ENCODE data around the gene SPAG7.
A peak's percentile ranks its signal among the peaks of the same experiment; 100 is the strongest.

SPAG7 gene, protein sequence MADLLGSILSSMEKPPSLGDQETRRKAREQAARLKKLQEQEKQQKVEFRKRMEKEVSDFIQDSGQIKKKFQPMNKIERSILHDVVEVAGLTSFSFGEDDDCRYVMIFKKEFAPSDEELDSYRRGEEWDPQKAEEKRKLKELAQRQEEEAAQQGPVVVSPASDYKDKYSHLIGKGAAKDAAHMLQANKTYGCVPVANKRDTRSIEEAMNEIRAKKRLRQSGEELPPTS

DNA sequence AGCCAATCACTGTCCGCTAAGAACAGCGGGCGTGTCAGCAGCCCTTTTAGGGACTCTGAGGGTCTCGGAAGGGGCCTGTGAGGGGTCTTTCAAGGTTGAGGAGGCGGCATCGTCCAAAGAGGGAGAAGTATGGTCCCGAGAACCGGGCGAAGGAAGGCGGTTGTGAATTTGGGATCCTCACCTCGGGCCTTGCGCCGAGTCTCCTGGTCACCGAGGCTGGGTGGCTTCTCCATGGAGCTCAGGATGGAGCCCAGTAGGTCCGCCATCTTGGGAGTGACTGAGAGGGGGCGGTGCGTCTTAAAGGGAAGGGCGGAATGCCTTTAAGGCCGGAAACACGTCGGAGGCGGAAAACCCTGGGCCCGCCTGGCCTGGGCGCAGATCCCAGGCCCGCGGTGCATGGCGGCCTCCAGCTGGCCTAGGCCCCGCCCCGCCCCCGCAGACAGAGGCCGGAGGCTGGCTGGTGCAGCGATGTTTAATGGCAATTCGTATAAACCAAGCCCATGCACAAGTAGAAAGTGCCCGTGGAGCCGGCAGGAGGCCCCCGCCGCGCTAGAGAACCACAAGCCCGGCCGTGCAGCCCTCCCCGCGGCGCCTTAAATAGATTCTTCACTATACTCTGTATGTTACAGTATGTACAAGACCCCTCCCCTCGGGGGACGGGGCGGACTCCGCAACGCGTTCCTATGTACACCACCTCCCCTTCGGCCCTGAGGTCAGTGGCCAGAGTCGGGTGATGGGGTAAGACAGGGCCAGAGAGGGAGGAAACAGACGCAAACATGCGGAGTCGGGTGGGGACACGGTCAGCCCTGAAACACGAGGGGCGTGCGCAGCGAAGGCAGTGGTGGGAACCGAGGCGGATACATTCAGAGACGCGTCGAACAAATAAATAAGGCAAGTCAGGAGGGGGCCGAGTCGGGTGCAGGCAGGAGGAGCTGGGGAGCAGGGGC, at the start of gene SPAG7:
SPAG7 (minus strand) TSS at position 279 of the 947 bp plus-strand sequence; CDS start at position 266, 13 bp downstream.
- DNase-seq, result peak; percentile 98

DNA sequence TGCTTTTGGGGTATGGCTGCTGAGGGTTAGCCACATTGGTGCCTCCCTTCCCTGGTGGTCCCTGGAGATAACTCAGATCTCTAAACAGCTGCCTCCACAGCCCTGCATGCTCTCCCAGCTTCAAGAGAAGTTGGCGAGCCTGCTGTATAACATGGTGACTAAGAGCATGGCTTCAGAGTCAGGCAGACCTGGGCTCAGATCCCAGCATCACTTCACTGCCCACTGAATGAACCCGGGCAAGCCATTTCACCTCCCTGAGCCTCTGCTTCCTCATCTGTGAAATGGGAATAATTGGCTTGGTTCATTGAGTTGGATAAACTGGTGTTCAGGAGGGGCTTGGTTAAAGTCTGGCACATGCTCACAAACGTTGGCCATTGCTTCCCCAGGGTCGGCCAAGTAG, 46.7 kb upstream of the SPAG7 start:
- DNase-seq, result no peak

DNA sequence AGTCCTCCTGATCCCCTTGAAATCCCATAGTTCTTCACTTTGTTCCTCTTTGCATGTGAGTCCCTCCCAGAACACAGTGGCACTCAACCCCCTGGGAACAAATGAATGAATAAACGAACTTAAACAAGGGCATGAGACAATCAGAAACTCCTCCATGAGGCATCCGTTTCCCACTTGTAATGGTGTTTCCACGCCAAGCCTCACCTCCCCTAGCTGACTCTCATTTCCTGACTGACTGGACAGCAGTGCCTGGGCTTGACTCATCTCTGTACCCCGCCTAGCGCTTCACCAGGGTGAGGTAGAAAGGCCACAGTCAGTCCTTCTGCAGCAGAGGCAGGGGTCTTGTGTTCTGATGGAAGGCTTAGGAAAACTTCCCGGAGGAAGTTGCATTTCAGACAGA, 44.3 kb upstream of the SPAG7 start:
- DNase-seq, result no peak

DNA sequence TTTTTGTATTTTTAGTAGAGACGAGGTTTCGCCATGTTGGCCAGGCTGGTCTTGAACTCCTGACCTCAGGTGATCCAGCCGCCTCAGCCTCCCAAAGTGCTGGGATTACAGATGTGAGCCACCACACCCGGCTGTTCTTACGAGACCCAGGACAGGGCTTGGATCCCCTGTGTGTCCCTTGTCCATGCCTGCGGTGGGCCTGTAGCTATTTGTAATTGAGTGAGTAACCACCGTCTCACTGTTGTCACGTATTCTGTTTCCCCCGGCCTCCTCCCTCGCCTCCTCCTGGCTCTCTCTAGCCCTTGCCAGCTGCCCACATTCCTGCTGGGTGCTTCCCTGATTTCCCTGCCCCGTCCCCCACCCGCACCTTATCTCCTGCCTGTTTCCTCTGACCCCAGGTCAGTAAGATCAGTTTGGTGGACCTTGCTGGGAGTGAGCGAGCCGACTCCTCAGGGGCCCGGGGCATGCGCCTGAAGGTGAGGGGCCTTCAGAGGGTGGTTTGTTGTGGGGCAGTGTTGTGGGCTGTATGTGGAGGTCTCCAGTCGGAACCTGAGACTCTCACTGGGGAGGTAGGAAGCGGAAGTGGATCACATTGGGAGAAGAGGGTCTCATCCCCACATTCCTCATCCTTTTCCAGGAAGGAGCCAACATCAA, 35.7 kb upstream of the SPAG7 start:
- no peak for DNase-seq

DNA sequence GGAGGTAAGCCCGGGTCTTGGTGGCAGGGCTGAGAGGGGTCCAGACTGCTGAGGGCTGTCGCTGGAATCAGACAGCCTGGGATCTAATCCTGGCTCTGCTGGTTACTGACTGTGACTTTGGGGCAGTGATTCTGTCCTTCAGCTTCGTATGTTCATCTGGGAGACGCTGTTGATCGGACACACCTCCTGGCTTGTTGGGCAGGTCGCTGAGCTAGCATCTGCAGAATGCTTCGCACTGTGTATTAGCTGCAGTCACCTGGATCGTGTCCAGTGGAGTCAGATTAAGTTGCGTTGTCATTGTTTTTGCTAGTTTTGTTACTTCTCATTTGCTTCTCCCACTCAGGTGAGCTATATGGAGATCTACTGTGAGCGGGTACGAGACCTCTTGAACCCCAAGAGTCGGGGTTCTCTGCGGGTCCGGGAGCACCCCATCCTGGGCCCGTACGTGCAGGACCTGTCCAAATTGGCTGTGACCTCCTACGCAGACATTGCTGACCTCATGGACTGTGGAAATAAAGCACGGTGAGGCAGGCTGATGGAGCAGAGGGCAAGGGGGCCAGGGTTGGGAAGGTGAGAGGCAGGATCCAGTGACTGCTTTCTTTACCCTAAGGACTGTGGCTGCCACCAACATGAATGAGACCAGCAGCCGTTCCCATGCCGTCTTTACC, 34.6 kb upstream of the SPAG7 start:
- DNase-seq, result no peak

DNA sequence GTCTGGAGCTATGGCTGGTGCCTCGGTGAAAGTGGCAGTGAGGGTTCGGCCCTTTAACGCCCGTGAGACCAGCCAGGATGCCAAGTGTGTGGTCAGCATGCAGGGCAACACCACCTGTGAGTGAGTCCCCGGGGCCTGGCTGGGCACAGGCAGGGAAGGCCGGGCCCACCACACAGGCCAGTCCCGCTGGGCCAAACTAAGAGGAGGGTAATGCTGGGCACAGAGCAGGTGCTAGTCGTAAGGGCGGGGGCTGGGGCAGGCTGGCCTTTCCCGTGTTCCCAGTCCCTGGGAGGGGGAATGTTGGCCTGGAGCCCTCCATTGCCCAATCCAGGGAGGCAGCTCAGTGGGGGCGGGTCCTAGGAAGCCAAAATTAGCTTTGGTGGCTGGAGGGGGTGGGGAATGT, 32.6 kb upstream of the SPAG7 start:
- no peak for DNase-seq

DNA sequence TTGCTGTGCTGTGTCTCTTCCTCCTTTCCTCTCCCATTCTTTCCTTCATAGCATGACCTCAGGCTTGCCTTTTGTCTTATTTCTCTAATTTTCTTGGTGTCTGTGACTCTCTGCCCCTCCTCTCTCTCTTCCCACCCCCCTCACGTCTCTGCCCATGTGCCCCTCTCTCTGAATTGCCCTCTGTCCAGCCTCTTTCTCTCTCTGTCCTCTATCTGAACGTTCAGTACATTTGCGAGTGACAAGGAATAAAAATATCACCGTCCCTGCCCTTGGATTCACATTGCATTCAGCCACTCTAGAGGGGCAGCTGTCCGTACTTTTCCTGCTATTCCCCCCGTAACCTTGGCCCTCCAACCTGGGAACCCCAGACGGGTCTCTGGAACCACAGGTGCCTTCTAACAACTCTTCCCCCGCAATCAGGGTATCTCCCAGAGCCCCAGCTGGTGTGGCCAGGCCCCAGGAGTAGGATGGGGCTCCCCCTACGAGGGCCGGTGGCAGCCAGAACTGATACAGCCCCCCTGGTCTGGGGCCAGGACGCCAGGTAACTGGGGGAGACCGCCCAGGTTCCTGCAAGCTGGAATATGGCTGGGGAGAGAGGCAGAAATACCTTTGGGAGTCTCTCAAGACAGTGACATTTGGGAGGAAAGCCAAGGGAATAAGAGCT, 31.9 kb upstream of the SPAG7 start:
- no peak for DNase-seq

DNA sequence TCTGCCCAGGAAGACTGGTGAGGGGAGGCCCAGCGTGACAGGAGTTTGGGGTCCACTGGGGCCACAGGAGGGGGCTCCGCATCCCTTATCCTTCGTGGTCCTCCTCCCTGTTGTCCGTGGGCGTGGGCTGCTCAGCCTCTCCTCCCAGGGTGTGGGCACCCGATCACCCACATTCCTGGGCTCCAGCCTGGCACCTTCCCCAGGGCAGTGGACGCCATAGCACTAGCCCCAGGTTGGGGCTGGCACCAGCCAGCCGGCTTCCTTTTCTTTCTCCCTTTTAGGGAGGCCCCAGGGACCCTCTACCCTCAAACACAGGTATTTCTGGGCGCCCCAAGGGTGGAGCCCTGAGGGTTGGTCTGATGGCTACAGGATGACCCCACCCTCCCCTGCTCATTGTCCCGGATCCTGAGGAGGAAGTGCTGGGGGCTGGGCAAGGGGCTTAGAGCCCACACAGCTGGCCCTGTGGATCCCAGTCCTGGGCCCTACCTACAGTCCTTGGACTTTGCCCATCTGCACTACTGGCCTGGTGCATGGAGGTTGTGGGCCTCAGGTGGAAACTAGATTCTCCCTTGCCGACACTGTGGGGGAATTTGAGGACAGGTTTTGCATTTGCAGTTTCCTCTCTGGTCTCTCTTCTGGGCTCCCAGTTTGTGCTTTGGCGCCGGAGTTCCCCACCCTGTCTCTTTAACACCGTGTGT, 31.3 kb upstream of the SPAG7 start:
- no peak for DNase-seq

DNA sequence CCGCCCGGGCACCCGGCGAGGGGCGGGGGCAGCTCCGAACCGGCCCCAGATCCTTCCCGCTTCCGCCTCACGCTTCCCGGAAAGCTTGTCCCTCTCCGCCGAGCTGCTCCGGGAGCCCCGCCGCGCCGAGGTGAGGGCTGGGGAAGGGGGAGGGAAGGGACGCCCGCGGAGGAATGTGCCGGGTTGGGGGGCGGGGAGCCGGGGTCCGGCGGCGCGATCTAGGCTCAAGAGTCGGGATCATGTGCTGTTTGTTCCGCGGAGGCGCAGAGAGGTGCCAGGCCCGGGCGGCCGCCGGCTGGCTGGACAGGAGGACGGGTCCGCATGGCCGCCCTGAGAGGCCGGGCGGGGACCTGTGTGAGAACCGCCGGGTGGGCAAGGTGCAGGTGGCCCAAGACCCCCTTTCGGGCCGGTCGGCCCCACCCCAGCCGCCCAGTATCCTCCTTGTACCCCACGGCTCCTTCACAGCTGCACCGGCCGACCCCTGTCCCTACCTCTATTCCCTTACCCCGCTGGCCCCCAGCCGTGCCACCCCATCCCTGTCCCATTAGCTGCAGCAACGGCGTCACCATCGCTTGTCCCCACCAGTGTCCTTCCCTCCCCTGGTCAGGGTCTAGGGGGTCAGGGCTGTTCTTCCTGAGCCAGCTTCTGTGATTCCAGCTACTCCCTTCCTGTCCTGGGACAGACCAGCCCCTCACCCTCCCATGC, 30.6 kb upstream of the SPAG7 start:
- no peak for DNase-seq

DNA sequence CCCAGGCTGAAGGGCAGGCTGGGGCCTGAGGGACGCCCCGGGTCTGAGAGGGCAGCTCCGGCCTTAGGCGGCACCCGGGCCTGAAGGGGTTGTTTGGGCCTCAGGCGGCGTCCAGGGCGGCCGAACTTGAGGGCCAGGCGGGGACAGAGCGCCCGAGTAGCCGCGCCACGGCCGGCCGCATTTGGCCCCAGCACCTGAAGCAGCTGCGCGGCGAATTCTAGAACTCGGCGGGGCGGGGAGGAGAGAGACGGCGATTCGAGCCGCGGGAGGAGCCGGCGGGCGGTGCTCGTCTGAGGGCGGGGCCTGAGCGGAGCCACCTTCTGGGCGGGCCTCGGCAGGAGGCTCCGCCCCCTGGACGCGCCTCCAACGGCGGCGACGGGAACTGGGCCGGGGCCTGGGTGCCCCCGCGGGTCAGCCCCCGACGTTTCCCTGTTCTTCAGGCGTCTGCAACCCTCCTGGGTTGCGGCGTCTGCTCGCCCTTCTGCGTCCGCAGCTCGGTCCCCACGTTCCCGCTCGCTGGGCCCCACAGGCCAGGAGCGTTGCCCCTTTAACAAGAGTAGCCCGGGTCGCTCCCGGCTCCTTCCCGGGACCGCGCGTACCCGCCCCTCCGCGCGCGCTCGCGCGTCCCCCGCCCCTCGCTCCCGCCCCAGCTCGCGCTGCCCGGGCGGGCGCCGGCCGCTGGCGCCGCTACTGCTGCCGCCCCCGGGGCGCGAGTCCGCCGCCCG, 29.8 kb upstream of the SPAG7 start, which contains the start of the genes INCA1 and KIF1C:
INCA1 (minus strand) TSS at position 221 of the 725 bp plus-strand sequence. CDS start 3,085 bp downstream, outside the sequence.
KIF1C (plus strand) TSS at position 649 of the 725 bp plus-strand sequence. CDS start 2,297 bp downstream, outside the sequence.
- peak; percentile 95 for DNase-seq

DNA sequence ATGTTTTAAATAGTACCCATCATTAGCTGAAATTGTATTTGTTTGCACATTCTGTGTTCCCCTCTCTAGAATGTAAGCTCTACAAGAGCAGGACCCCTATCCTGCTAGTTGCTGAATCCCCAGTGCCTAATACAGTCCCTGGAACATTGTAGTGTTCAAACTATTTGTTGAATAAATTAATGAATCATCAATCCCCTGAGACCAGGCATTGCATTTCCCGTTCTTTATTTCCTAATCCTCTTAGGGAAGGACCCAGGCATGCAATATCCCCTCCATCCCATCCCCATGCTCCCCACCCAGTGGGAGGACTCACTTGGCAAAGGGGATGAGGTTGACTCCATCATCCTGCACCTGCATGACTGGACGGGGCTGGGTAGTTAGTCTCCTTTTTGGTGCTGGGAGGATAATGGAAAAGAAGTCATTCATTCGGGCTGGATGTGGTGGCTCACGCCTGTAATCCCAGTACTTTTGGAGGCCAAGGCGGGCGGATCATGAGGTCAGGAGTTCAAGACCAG, 26.5 kb upstream of the SPAG7 start:
- DNase-seq, result no peak

DNA sequence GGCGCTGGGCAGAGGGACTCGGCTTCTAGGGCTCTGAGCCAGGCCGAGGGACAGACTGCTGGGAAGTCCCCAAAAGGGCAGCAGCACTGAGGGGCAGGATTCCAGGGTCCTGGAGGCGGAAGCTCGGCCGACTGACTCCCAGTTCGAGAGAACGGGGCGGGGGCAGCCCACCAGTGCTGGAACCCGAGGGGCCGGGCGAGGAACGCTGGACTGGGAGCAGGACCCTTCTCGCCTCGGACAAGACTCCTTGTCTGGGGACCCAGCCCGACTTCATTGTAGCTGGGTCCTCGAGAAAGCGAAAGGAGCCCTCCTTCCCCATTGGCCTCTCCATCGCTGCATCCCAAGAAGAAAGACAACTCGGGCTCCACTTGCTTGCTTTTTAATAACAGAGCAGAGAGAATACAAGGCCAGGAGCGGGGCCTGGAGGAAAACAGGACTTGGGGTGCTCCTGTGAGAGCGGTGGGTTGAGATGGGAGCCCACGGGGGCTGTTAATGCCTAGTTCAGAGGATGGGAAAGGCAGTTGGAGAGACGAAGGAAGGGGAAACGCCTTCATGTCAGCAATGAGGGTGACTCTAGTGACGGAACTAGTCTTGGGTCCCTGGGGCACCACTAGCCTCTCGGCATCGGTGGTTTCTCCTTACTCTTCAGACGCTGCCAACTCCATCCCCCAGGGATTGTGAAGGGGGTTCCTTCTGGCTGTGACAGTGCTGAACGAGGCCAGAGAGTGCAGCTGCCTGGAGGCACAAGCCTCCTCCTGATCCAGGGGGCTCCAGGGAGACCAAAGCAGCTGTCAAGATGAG, 20.4 kb upstream of the SPAG7 start:
- no peak for DNase-seq

DNA sequence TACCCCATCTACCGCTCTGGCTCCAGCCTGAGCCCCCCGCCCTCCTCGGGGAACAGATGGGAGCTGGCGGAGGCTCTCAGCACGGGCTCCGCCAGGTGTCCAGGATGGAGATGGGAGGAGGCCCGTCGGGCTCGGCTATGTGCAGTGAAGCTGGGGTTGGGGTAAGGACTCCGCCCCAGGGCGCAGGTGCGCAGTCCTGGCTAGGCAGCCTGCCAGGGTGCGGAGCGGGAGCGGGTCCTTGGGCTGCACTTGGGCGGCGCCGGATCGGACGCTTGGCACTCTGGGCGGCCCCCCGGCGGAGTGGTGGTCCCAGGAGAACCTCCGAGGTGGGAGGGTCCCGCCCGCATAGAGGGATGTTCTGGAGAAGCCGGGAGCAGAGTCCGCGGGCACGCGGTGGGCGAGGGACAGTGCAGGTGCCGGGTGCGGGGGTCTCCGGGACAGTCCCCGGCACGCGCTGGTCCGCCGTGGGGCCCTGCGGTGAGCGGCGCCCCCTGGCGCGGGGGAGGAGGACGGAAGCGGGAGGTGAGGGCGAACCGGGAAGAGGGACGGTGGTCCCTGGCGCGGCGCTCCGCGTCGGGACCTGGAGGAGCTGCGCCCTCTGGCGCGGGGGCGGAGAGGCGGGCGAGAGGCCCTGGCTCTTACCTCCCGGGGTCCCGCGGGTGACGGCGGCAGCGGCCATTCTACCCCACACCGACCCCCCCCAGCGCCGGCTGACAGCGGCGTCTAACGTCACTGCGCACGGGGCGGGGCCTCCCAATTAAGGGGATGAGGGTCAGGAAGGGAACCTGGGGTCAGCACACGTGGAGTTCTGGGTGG, 19.5 kb upstream of the SPAG7 start, which contains the start of gene CAMTA2:
CAMTA2 (minus strand) TSS at position 725 of the 816 bp plus-strand sequence. CDS start 1,453 bp downstream, outside the sequence.
- DNase-seq, result peak; percentile 89

DNA sequence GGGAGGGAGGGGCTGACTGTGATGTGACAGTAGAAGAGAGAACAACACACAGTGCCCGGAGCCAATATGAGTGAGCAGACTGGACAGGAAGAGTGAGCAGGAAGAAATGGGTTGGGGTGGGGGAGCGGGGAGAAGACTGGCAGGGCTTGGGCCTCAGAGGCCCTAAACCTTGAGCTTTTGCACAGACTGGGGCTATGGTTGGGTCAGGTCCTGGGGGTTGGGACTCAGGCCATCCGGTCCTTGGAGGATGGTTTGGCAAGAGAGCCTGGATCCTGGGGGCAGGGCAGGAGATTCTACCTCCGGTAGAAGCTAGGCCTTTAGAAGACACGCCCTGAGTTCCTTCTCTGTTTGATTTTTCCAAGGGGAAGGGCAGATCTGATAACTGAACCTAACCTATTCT, 18.8 kb upstream of the SPAG7 start:
- peak; percentile 23 for DNase-seq

DNA sequence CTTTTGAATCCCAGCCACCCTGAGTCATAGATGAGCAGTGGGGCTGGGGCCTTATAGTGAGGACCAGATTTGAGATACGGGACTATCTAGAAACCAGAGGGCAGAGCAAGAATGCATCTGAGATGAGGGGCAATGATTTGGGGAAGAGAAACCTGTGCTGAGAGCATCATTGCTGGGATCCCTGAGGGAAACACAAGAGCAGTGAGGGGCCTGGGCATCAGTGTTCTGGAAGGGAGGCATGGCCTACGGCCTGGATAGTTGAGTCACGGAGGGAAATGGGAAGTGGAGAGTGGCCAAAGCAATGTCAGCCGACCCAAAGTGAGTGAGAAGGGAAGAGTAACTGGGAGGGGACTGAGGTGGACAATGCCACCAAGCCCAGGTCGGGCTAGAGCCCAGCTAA, 14.7 kb upstream of the SPAG7 start:
- no peak for DNase-seq

DNA sequence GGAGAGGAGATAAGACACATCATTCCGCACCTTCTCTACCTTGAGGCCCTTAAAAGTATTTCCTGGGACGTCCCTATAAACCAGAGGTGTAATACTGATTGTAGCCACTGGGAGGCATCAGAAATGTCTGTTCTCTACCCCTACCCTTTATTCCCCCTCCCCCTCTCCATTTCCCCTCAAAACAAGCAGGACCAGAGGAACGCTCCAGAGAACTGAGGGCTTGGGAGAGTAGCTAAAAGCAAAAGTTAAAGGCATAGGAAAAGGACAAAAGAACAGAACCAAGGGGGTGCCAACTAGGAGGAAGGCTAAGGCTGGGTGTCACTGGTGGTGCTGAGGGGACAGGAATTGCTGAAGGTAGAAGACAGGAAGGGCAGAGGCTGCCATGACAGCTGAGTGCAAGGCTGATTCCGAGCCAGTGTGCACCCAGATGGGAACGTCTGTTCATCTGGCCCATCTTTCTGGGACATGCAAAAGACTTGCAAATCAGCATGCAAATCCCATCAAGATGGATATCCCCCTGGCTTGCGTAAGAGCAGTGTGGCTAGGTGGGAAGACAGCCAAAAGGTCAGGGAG, 13.1 kb upstream of the SPAG7 start:
- DNase-seq, result no peak

DNA sequence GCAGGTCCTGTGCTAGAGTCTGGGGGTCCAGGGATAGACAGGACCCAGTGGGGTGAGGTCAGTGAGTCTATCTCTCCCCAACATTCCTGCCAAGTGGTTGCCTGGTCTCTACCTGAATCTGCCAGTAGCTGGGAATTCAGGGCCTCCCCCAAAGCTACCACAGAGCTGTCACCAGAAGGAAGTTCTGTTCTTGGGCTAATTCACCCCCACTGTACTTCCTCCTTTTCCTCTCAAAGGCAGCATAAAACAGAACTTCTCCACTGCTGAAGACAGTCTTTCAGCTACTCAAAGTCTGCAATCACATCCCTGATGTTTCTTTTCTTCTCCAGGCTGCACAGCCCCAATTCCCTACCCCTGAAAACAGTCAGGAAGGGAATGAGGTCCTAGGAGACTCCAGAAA, 11.1 kb upstream of the SPAG7 start:
- DNase-seq, result no peak
